ENCODE measurements around the gene ELL2. TPM values are rescaled to one million over a fixed set of nuclear protein-coding genes. Genes with fewer than 3 reads are reported as not detected.

Gene ELL2
- total and polyA plus RNA-seq, 2 of the 13 experiments (the other 11 are each of a cell fraction or from before 2014, with no cell fraction given), result 78.9 to 97.1 TPM

DNA sequence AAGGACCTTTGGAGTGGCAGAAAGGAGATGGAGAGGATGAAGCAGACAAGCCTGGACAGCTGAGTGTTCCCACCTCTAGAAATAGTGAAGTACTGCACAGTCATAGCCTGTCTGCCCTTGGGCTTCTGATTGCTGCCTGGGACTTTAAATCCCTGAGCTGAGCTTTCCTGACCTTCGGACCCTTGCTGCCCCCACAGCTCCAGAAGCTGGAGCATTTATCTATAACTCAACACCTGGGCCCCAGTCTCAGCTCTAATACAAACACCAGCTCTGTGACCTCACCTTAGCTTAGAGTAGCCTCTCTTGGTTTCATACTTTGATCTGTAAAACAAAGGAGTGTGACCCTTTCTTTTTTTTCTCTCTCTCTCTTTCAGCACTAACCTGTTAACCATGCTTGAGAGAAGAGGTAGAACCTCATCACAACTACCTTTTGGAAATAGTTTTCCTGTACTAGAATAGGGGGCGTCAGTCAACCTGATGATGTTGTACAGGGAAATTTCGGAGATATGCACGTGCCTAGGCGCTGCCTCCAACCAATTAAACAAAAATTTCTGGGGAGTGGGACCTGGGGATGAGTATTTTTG is 25.4 kb upstream of the ELL2 start (continued):
- TF ChIP-seq SOX13 (IDR thresholded peaks at IDR 0.05), result peak; percentile 99
- TF ChIP-seq SOX13 (CRISPR knock-in tag; conservative IDR thresholded peaks at IDR 0.05 in 1 of 2, IDR thresholded peaks at IDR 0.05 in 1 of 2), result peak in 1 of 2 experiments; percentile 100; a peak in 2 of 4 replicates
- no peak for TF ChIP-seq CENPX (CRISPR knock-in tag; IDR thresholded peaks at IDR 0.05)
- no peak for TF ChIP-seq ZIK1 (CRISPR knock-in tag; IDR thresholded peaks at IDR 0.05; ENCODE audit: borderline replicate concordance, low read depth)
- TF ChIP-seq, protein P1, sequence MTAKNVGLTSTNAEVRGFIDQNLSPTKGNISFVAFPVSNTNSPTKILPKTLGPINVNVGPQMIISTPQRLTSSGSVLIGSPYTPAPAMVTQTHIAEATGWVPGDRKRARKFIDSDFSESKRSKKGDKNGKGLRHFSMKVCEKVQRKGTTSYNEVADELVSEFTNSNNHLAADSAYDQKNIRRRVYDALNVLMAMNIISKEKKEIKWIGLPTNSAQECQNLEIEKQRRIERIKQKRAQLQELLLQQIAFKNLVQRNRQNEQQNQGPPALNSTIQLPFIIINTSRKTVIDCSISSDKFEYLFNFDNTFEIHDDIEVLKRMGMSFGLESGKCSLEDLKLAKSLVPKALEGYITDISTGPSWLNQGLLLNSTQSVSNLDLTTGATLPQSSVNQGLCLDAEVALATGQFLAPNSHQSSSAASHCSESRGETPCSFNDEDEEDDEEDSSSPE (CRISPR knock-in tag; IDR thresholded peaks at IDR 0.05), result no peak
- TF ChIP-seq, protein P2, sequence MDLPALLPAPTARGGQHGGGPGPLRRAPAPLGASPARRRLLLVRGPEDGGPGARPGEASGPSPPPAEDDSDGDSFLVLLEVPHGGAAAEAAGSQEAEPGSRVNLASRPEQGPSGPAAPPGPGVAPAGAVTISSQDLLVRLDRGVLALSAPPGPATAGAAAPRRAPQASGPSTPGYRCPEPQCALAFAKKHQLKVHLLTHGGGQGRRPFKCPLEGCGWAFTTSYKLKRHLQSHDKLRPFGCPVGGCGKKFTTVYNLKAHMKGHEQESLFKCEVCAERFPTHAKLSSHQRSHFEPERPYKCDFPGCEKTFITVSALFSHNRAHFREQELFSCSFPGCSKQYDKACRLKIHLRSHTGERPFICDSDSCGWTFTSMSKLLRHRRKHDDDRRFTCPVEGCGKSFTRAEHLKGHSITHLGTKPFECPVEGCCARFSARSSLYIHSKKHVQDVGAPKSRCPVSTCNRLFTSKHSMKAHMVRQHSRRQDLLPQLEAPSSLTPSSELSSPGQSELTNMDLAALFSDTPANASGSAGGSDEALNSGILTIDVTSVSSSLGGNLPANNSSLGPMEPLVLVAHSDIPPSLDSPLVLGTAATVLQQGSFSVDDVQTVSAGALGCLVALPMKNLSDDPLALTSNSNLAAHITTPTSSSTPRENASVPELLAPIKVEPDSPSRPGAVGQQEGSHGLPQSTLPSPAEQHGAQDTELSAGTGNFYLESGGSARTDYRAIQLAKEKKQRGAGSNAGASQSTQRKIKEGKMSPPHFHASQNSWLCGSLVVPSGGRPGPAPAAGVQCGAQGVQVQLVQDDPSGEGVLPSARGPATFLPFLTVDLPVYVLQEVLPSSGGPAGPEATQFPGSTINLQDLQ (CRISPR knock-in tag; IDR thresholded peaks at IDR 0.05), result no peak
- TF ChIP-seq ZFX (CRISPR knock-in tag; IDR thresholded peaks at IDR 0.05; ENCODE audit: low read depth), result 0 out of 2 replicates have a peak, but pooled peaks have one; percentile 30
- peak; percentile 98 for TF ChIP-seq NR2F6 (IDR thresholded peaks at IDR 0.05)
- TF ChIP-seq NR2F6 (CRISPR knock-in tag; IDR thresholded peaks at IDR 0.05), result peak; percentile 97
- peak; percentile 97 for TF ChIP-seq FOXJ3 (CRISPR knock-in tag; IDR thresholded peaks at IDR 0.05; ENCODE audit: borderline replicate concordance)
- no peak for TF ChIP-seq TERF1 (CRISPR knock-in tag; IDR thresholded peaks at IDR 0.05)
- TF ChIP-seq ZBTB7B (CRISPR knock-in tag; IDR thresholded peaks at IDR 0.05), result peak; percentile 96
- TF ChIP-seq ZSCAN12 (CRISPR knock-in tag; IDR thresholded peaks at IDR 0.05), result no peak
- TF ChIP-seq ZNF790 (CRISPR knock-in tag; IDR thresholded peaks at IDR 0.05; ENCODE audit: borderline replicate concordance), result no peak
- TF ChIP-seq RFXAP (CRISPR knock-in tag; IDR thresholded peaks at IDR 0.05; ENCODE audit: borderline replicate concordance), result peak; percentile 62; the same call in 1 of the 2 replicates
- TF ChIP-seq, protein P3, sequence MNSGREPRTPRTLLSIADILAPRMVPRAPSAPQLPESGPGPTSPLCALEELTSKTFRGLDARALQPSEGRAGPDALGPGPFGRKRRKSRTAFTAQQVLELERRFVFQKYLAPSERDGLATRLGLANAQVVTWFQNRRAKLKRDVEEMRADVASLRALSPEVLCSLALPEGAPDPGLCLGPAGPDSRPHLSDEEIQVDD (CRISPR knock-in tag; IDR thresholded peaks at IDR 0.05; ENCODE audit: borderline replicate concordance), result no peak
- TF ChIP-seq ISL2 (CRISPR knock-in tag; IDR thresholded peaks at IDR 0.05), result peak; percentile 99
- TF ChIP-seq GATA4 (IDR thresholded peaks at IDR 0.05; ENCODE audit: borderline replicate concordance, low read depth), result peak; percentile 96
- TF ChIP-seq, protein P4, sequence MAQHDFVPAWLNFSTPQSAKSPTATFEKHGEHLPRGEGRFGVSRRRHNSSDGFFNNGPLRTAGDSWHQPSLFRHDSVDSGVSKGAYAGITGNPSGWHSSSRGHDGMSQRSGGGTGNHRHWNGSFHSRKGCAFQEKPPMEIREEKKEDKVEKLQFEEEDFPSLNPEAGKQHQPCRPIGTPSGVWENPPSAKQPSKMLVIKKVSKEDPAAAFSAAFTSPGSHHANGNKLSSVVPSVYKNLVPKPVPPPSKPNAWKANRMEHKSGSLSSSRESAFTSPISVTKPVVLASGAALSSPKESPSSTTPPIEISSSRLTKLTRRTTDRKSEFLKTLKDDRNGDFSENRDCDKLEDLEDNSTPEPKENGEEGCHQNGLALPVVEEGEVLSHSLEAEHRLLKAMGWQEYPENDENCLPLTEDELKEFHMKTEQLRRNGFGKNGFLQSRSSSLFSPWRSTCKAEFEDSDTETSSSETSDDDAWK (CRISPR knock-in tag; IDR thresholded peaks at IDR 0.05), result no peak
- peak; percentile 80 for TF ChIP-seq TFE3 (CRISPR knock-in tag; IDR thresholded peaks at IDR 0.05)
- TF ChIP-seq ZNF558 (CRISPR knock-in tag; IDR thresholded peaks at IDR 0.05; ENCODE audit: borderline replicate concordance), result no peak
- TF ChIP-seq ZNF747 (CRISPR knock-in tag; IDR thresholded peaks at IDR 0.05; ENCODE audit: borderline replicate concordance), result peak; percentile 75; the same call in 1 of the 2 replicates

Data from HepG2 (cell line).